Measurements from ENCODE around the gene NDUFA9. TPM values are rescaled to one million over a fixed set of nuclear protein-coding genes. Genes with fewer than 3 reads are reported as not detected.

Gene NDUFA9
- total and polyA plus RNA-seq, 7 donors = 127 to 253 (median 144) TPM

DNA sequence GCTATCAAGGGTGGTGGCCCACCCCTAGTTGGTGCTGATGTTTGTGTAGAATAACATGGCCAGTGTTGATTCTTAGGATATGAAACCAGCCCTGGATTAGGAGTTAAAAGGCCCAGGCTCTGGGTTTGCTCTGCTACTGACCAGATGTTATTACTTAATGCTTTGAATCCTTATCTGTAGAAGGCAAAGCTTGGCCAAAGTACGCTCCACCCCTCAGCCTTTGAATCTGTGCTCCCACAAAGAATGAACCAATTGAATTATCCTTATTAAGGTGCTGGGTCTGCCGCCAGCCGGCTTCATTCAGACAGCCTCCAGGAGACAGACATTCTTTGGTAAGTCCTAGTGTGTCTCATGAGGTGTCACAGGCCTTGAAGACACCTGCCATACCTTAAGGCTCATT lies 41.9 kb upstream of the NDUFA9 start:
- no peak for DNase-seq
- no peaks in the 10 kb centered on the region for H3K9me3 ChIP-seq
- intact Hi-C loops (cut with DNase I) = no loop called here
- 86 to 91% (median 91%) methylated on average over 3 of the region's 3 CpGs for WGBS, 3 donors
- no peak for ATAC-seq
- H3K4me1 ChIP-seq = peaks cover 7% of the 10 kb centered on the region
- peaks cover 0 to 36% of the 10 kb centered on the region in 2 donors for H3K36me3 ChIP-seq (ENCODE audit: insufficient read depth in 1 of 2, low read depth in 1 of 2)
- no peak overlapping the region for H3K27ac ChIP-seq
- H3K27me3 ChIP-seq (ENCODE audit: insufficient read depth in 3 of 3, low read length in 2 of 3) = no peaks in the 10 kb centered on the region
- TF ChIP-seq, protein P1, sequence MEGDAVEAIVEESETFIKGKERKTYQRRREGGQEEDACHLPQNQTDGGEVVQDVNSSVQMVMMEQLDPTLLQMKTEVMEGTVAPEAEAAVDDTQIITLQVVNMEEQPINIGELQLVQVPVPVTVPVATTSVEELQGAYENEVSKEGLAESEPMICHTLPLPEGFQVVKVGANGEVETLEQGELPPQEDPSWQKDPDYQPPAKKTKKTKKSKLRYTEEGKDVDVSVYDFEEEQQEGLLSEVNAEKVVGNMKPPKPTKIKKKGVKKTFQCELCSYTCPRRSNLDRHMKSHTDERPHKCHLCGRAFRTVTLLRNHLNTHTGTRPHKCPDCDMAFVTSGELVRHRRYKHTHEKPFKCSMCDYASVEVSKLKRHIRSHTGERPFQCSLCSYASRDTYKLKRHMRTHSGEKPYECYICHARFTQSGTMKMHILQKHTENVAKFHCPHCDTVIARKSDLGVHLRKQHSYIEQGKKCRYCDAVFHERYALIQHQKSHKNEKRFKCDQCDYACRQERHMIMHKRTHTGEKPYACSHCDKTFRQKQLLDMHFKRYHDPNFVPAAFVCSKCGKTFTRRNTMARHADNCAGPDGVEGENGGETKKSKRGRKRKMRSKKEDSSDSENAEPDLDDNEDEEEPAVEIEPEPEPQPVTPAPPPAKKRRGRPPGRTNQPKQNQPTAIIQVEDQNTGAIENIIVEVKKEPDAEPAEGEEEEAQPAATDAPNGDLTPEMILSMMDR (IDR thresholded peaks at IDR 0.05) = no peak
- H3K4me3 ChIP-seq = no peak overlapping the region

- Histone ChIP-seq H3K9me3 (no peaks in the 10 kb centered on the region), H3K27me3 (ENCODE audit: insufficient read depth in 3 of 3, low read length in 2 of 3) (no peaks in the 10 kb centered on the region), H3K4me3 (no peak overlapping the region), H3K4me1 (peaks cover 7% of the 10 kb centered on the region), H3K27ac (no peak overlapping the region), H3K36me3 (ENCODE audit: insufficient read depth in 1 of 2, low read depth in 1 of 2) (peaks cover 4 to 56% of the 10 kb centered on the region in 2 donors)
- TF ChIP-seq, protein P1 (IDR thresholded peaks at IDR 0.05) = no peak
- intact Hi-C loops (cut with DNase I) = no loop called here
- DNase-seq (no peak), ATAC-seq (no peak)
- 91 to 95% (median 92%) methylated on average over 9 of the region's 9 CpGs for WGBS, 3 donors
These were observed 39.8 kb upstream of the NDUFA9 start for GRCh38 chr12:4609071-4609470.

- H3K4me1 ChIP-seq = peaks cover 7% of the 10 kb centered on the region
- no peak overlapping the region for H3K27ac ChIP-seq
- intact Hi-C loops (cut with DNase I) = no loop called here
- H3K27me3 ChIP-seq (ENCODE audit: insufficient read depth in 3 of 3, low read length in 2 of 3) = no peaks in the 10 kb centered on the region
- H3K4me3 ChIP-seq = no peak overlapping the region
- no peaks in the 10 kb centered on the region for H3K9me3 ChIP-seq
- WGBS, 3 donors = 58 to 65% (median 62%) methylated on average over 4 of the region's 4 CpGs
- peaks cover 4 to 70% of the 10 kb centered on the region in 2 donors for H3K36me3 ChIP-seq (ENCODE audit: insufficient read depth in 1 of 2, low read depth in 1 of 2)
- TF ChIP-seq, protein P1 (IDR thresholded peaks at IDR 0.05) = no peak
- ATAC-seq (no peak), DNase-seq (no peak)
These were observed 38.4 kb upstream of the NDUFA9 start for GRCh38 chr12:4610481-4610880.

DNA sequence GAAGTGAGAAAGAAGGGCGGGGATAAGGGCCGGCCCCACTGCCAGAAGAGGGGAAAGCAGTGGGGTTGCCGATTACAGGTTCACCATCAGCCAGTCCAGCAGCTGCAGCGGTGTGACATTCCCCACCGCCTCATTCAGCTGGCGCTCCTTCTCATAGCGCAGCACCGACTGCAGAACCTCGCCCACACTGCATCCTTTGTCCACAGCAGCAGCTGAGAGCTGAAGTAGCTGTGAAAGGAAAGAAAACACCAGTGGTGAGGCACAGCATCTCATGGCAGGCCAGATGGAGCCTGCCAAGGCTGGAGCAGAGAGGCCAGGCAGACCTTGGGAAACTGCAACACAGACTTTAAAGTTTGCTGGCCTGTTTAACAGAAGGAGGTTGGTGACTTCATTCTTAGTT lies 33.2 kb upstream of the NDUFA9 start:
- intact Hi-C loops (cut with DNase I) = no loop called here
- Histone ChIP-seq H3K4me3 (no peak overlapping the region), H3K27me3 (ENCODE audit: insufficient read depth in 3 of 3, low read length in 2 of 3) (no peaks in the 10 kb centered on the region), H3K36me3 (ENCODE audit: insufficient read depth in 1 of 2, low read depth in 1 of 2) (peaks cover 6 to 60% of the 10 kb centered on the region in 2 donors), H3K9me3 (no peaks in the 10 kb centered on the region), H3K27ac (no peak overlapping the region), H3K4me1 (no peaks in the 10 kb centered on the region)
- ATAC-seq = no peak
- TF ChIP-seq, protein P1 (IDR thresholded peaks at IDR 0.05) = no peak
- 61 to 81% (median 73%) methylated on average over 9 of the region's 9 CpGs for WGBS, 3 donors
- DNase-seq = no peak

DNA sequence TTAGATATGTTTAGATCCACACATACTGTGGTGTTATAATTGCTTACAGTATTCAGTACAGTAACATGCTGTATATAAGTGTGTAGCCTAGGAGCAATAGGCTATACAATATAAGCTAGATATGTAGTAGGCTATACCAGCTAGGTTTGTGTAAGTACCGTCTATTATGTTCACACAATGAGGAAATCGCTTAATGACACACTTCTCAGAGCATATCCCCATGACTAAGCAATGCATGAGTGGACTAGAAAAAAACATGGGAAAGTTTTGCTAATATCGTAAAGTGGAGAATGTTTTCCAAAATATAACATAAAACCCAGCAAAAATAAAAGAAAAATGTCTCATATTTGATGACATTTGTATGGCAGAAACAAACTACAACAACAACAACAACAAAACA lies 27.4 kb upstream of the NDUFA9 start:
- no peak for DNase-seq
- H3K4me3 ChIP-seq = no peak overlapping the region
- H3K4me1 ChIP-seq = no peaks in the 10 kb centered on the region
- TF ChIP-seq, protein P1 (IDR thresholded peaks at IDR 0.05) = no peak
- H3K36me3 ChIP-seq (ENCODE audit: insufficient read depth in 1 of 2, low read depth in 1 of 2) = peaks cover 0 to 2% of the 10 kb centered on the region in 2 donors
- no peak for ATAC-seq
- no peaks in the 10 kb centered on the region for H3K27me3 ChIP-seq (ENCODE audit: insufficient read depth in 3 of 3, low read length in 2 of 3)
- WGBS, 3 donors = 90 to 93% (median 92%) methylated on average over 3 of the region's 3 CpGs
- no peak overlapping the region for H3K27ac ChIP-seq
- no peaks in the 10 kb centered on the region for H3K9me3 ChIP-seq
- intact Hi-C loops (cut with DNase I) = no loop called here
